Measurements from ENCODE around the gene SOAT1.

The SOAT1 gene

GRCh38 chr1:179341943-179342547 lies 48.4 kb downstream of the SOAT1 start:
- Histone ChIP-seq H3K9me3 (ENCODE audit: control insufficient read depth, insufficient read depth, low read depth, low read length) (no peaks in the 10 kb centered on the region), H3K36me3 (ENCODE audit: control insufficient read depth in 2 of 2, insufficient read depth in 1 of 2, low read length in 2 of 2) (peaks cover 30 to 62% of the 10 kb centered on the region in 2 experiments), H3K4me1 (ENCODE audit: control insufficient read depth, insufficient read depth, low read length) (no peaks in the 10 kb centered on the region), H3K27ac (ENCODE audit: extremely low read depth, low read depth, low read length) (no peak overlapping the region), H3K4me3 (ENCODE audit: low read depth, low read length) (no peak overlapping the region)
- TF ChIP-seq REPIN1 (tag by site-specific recombination; IDR thresholded peaks at IDR 0.05; ENCODE audit: low read depth) (no peak), ZNF561 (tag by site-specific recombination; IDR thresholded peaks at IDR 0.05; ENCODE audit: borderline replicate concordance) (no peak), OSR2 (tag by site-specific recombination; IDR thresholded peaks at IDR 0.05) (no peak), HOXA7 (CRISPR knock-in tag; IDR thresholded peaks at IDR 0.05; ENCODE audit: borderline replicate concordance) (no peak)
- TF ChIP-seq, protein P1, sequence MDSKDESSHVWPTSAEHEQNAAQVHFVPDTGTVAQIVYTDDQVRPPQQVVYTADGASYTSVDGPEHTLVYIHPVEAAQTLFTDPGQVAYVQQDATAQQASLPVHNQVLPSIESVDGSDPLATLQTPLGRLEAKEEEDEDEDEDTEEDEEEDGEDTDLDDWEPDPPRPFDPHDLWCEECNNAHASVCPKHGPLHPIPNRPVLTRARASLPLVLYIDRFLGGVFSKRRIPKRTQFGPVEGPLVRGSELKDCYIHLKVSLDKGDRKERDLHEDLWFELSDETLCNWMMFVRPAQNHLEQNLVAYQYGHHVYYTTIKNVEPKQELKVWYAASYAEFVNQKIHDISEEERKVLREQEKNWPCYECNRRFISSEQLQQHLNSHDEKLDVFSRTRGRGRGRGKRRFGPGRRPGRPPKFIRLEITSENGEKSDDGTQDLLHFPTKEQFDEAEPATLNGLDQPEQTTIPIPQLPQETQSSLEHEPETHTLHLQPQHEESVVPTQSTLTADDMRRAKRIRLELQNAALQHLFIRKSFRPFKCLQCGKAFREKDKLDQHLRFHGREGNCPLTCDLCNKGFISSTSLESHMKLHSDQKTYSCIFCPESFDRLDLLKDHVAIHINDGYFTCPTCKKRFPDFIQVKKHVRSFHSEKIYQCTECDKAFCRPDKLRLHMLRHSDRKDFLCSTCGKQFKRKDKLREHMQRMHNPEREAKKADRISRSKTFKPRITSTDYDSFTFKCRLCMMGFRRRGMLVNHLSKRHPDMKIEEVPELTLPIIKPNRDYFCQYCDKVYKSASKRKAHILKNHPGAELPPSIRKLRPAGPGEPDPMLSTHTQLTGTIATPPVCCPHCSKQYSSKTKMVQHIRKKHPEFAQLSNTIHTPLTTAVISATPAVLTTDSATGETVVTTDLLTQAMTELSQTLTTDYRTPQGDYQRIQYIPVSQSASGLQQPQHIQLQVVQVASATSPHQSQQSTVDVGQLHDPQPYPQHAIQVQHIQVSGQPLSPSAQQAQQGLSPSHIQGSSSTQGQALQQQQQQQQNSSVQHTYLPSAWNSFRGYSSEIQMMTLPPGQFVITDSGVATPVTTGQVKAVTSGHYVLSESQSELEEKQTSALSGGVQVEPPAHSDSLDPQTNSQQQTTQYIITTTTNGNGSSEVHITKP (tag by site-specific recombination; IDR thresholded peaks at IDR 0.05), result no peak
- TF ChIP-seq, protein P2, sequence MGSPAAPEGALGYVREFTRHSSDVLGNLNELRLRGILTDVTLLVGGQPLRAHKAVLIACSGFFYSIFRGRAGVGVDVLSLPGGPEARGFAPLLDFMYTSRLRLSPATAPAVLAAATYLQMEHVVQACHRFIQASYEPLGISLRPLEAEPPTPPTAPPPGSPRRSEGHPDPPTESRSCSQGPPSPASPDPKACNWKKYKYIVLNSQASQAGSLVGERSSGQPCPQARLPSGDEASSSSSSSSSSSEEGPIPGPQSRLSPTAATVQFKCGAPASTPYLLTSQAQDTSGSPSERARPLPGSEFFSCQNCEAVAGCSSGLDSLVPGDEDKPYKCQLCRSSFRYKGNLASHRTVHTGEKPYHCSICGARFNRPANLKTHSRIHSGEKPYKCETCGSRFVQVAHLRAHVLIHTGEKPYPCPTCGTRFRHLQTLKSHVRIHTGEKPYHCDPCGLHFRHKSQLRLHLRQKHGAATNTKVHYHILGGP (tag by site-specific recombination; IDR thresholded peaks at IDR 0.05), result no peak
- POLR2A ChIA-PET, result no interaction called here
- CTCF ChIA-PET, result no interaction called here

DNA sequence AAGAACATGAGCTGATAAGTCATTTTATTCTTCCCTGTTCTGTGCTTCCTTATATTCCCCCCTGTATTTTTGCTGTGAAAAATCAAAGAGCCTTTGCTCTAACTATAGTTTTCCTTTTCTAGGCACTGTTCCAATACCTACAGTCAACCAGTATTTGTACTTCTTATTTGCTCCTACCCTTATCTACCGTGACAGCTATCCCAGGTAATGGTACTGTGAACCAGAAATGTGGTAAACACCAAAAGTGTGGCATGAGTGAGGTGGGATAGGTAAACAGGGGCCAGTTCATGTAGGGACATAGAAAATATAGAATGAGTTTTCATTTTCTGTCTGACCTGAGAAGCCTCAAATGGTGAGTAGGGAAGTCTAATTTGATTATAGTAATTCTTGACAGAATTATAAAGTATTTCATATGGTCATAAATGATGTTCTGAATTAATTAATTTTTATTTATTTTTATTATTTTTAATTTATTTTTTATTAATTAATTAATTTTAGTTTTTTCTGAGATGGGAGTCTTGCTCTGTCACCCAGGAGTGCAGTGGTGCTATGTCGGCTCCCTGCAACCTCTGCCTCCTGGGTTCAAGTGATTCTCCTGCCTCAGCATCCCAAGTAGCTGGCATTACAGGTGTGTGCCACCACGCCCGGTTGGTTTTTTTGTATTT lies 49.3 kb downstream of the SOAT1 start:
- POLR2A ChIA-PET, result no interaction called here
- no peak overlapping the region for H3K27ac ChIP-seq (ENCODE audit: extremely low read depth, low read depth, low read length)
- H3K4me3 ChIP-seq (ENCODE audit: low read depth, low read length), result no peak overlapping the region
- CTCF ChIA-PET, result interaction anchor here (0.7 kb wide), 1 partner anchor 591 kb away, joined by 3 read pairs; no protein-coding TSS in a partner anchor
- H3K4me1 ChIP-seq (ENCODE audit: control insufficient read depth, insufficient read depth, low read length), result no peaks in the 10 kb centered on the region
- no peaks in the 10 kb centered on the region for H3K9me3 ChIP-seq (ENCODE audit: control insufficient read depth, insufficient read depth, low read depth, low read length)
- no peak for TF ChIP-seq ZNF350 (tag by site-specific recombination; IDR thresholded peaks at IDR 0.05)
- no peak for TF ChIP-seq TCF7L2 (IDR thresholded peaks at IDR 0.05; ENCODE audit: borderline replicate concordance, low read depth, low read length)
- no peak for TF ChIP-seq ZNF571 (tag by site-specific recombination; IDR thresholded peaks at IDR 0.05)
- no peak for TF ChIP-seq ZNF223 (tag by site-specific recombination; IDR thresholded peaks at IDR 0.05)
- TF ChIP-seq, protein P2 (tag by site-specific recombination; IDR thresholded peaks at IDR 0.05), result no peak
- TF ChIP-seq ZFHX2 (tag by site-specific recombination; conservative IDR thresholded peaks at IDR 0.05), result no peak
- no peak for TF ChIP-seq KLF1 (tag by site-specific recombination; IDR thresholded peaks at IDR 0.05)
- H3K36me3 ChIP-seq (ENCODE audit: control insufficient read depth in 2 of 2, insufficient read depth in 1 of 2, low read length in 2 of 2), result peaks cover 30 to 64% of the 10 kb centered on the region in 2 experiments

- ChIA-PET CTCF (interaction anchor here (1.3 kb wide), 1 partner anchor 19 kb away, joined by 3 read pairs; no protein-coding TSS in a partner anchor), POLR2A (no interaction called here)
- peaks cover 13 to 54% of the 10 kb centered on the region in 2 experiments for H3K36me3 ChIP-seq (ENCODE audit: control insufficient read depth in 2 of 2, insufficient read depth in 1 of 2, low read length in 2 of 2)
- H3K9me3 ChIP-seq (ENCODE audit: control insufficient read depth, insufficient read depth, low read depth, low read length), result no peaks in the 10 kb centered on the region
- H3K4me1 ChIP-seq (ENCODE audit: control insufficient read depth, insufficient read depth, low read length), result no peaks in the 10 kb centered on the region
- no peak overlapping the region for H3K27ac ChIP-seq (ENCODE audit: extremely low read depth, low read depth, low read length)
- no peak overlapping the region for H3K4me3 ChIP-seq (ENCODE audit: low read depth, low read length)
- TF ChIP-seq RBAK (tag by site-specific recombination; IDR thresholded peaks at IDR 0.05) (no peak), REPIN1 (tag by site-specific recombination; IDR thresholded peaks at IDR 0.05; ENCODE audit: low read depth) (no peak), HOXD13 (CRISPR knock-in tag; IDR thresholded peaks at IDR 0.05; ENCODE audit: borderline replicate concordance) (no peak), ZNF837 (tag by site-specific recombination; IDR thresholded peaks at IDR 0.05) (no peak), SP7 (tag by site-specific recombination; IDR thresholded peaks at IDR 0.05) (no peak), ZNF324 (tag by site-specific recombination; IDR thresholded peaks at IDR 0.05) (no peak), ZNF266 (tag by site-specific recombination; IDR thresholded peaks at IDR 0.05; ENCODE audit: low read depth) (no peak), ZNF501 (tag by site-specific recombination; IDR thresholded peaks at IDR 0.05) (no peak), ZNF37A (tag by site-specific recombination; IDR thresholded peaks at IDR 0.05) (no peak), MEIS1 (CRISPR knock-in tag; IDR thresholded peaks at IDR 0.05; ENCODE audit: borderline replicate concordance) (no peak), ZBTB8A (tag by site-specific recombination; IDR thresholded peaks at IDR 0.05) (no peak), ZBTB20 (tag by site-specific recombination; IDR thresholded peaks at IDR 0.05) (no peak), MZF1 (tag by site-specific recombination; IDR thresholded peaks at IDR 0.05; ENCODE audit: borderline replicate concordance) (no peak)
- TF ChIP-seq, protein P3, sequence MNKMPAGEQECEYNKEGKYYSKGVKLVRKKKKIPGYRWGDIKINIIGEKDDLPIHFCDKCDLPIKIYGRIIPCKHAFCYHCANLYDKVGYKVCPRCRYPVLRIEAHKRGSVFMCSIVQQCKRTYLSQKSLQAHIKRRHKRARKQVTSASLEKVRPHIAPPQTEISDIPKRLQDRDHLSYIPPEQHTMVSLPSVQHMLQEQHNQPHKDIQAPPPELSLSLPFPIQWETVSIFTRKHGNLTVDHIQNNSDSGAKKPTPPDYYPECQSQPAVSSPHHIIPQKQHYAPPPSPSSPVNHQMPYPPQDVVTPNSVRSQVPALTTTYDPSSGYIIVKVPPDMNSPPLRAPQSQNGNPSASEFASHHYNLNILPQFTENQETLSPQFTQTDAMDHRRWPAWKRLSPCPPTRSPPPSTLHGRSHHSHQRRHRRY (tag by site-specific recombination; IDR thresholded peaks at IDR 0.05), result no peak
Observed at GRCh38 chr1:179351281-179351680, 57.7 kb downstream of the SOAT1 start.

All from HEK293 (cell line).